Vagina (tissue), 2 donors: ENCODE data around the gene DAG1. TPM values are rescaled to one million over a fixed set of nuclear protein-coding genes. Genes with fewer than 3 reads are reported as not detected.

Source experiments
- DNase-seq, 2 donors: peaks; one replicate each; pipeline ENCODE4 v3.0.0-alpha.2; 2017; ENCODE audit errors: extremely low spot score in 2 of 2
- H3K27ac ChIP-seq: fragments of 200-600 bp; sonication (generic); one replicate; pipeline ENCODE4 v1.5.1; 2019
- H3K27me3 ChIP-seq: fragments of 200-600 bp; sonication (generic); one replicate; pipeline ENCODE4 v1.5.1; 2019
- H3K36me3 ChIP-seq, 2 donors: fragments of 200-600 bp; sonication (generic); one replicate each; pipeline ENCODE4 v1.5.1; 2017 to 2019
- H3K4me1 ChIP-seq: fragments of 200-600 bp; sonication (generic); one replicate; pipeline ENCODE4 v1.5.1; 2019
- H3K4me3 ChIP-seq, 2 donors: fragments of 200-600 bp; sonication (generic); 1 replicate in 1 of 2; 2 replicates in 1 of 2; pipeline ENCODE4 v1.5.1; 2016 to 2019
- H3K9me3 ChIP-seq: fragments of 200-600 bp; sonication (generic); one replicate; pipeline ENCODE4 v1.5.1; 2019
- CTCF ChIP-seq, 3 experiments: fragments of 450-650 bp in 2 of 3; fragments of 200-600 bp in 1 of 3; sonication (generic) in 1 of 3; IDR thresholded peaks; one replicate each; pipeline ENCODE4 v1.5.1; 2017 to 2019; ENCODE audit warnings: antibody characterized with exemption in 3 of 3, mild to moderate bottlenecking in 2 of 3, moderate library complexity in 2 of 3
- POLR2A ChIP-seq, 2 donors: fragments of 450-650 bp; IDR thresholded peaks; one replicate each; pipeline ENCODE4 v1.6.1; 2017; ENCODE audit warnings: antibody characterized with exemption in 2 of 2, mild to moderate bottlenecking in 2 of 2, moderate library complexity in 2 of 2
- POLR2AphosphoS5 ChIP-seq, 2 donors: sonication (generic); formaldehyde crosslinking; IDR thresholded peaks; one replicate each; pipeline ENCODE4 v1.9.0; 2017; ENCODE audit warnings: antibody characterized with exemption in 2 of 2, mild to moderate bottlenecking in 2 of 2, low read depth in 1 of 2; ENCODE audit not compliant: insufficient read depth in 1 of 2
- intact Hi-C: fragments of 100-400 bp; cut with DNase I; formaldehyde crosslinking; loops from one replicate; pipeline ENCODE4 v1.15.1; 2023
- total RNA-seq: library from RNA; depleted of rRNA; stranded (reverse); fragments of >200 nt; gene quantifications from one replicate; pipeline ENCODE4 v1.2.3, GENCODE V29; 2016

DAG1 gene
- total RNA-seq = 46.7 TPM

DNA sequence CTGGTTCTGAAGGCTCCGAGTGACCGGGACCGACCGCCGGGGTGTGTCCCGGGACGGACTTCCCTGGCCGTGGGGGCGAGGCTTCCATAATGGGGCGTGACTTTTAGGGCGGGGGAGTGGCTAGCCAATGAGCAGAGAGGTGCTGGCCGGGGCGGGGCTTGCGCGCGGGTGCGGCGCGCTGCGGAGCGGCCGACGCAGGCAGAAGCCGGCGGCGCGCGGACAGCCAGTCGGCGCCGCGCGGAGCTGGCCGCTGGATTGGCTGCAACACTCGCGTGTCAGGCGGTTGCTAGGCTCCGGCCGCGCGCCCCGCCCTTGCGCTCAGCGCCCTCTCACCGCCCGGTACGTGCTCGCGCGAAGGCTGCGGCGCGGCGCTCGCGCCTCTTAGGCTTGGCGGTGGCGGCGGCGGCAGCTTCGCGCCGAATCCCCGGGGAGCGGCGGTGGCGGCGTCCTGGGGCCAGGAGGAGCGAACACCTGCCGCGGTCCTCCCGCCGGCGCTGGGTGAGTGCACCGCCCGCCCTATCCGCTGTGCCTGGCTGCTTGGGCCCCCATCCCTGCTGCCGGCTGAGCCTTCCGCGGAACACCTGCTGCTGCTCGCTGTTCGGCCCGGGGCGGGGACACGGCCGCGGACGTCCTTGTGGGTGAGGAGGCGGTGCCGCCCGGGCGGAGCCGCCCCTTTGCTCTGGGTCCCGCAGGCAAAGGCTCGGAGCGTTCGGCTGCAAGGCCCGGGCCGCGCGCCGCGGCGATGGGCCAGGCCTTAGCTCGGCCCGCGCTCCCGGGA, at the start of gene DAG1:
Gene DAG1, plus strand, starts transcription at position 332 of the 778 bp plus-strand sequence. CDS start 40,268 bp downstream, outside the sequence.
- Histone ChIP-seq H3K9me3 (no peaks in the 10 kb centered on the region), H3K36me3 (no peaks in the 10 kb centered on the region), H3K27me3 (no peaks in the 10 kb centered on the region), H3K27ac (peak within 1 kb of the TSS; percentile 91), H3K4me3 (peak within 1 kb of the TSS; percentile 72 to 83), H3K4me1 (peaks cover 41% of the 10 kb centered on the region)
- intact Hi-C loops = no loop called here
- DNase-seq = peak in 1 of 2 donors; percentile 98
- TF ChIP-seq CTCF (IDR thresholded peaks at IDR 0.05) (no peak), POLR2AphosphoS5 (IDR thresholded peaks at IDR 0.05; ENCODE audit: insufficient read depth in 1 of 2, low read depth in 1 of 2) (peak in 1 of 2 donors; percentile 83), POLR2A (IDR thresholded peaks at IDR 0.05) (peak in 1 of 2 donors; percentile 49)

DNA sequence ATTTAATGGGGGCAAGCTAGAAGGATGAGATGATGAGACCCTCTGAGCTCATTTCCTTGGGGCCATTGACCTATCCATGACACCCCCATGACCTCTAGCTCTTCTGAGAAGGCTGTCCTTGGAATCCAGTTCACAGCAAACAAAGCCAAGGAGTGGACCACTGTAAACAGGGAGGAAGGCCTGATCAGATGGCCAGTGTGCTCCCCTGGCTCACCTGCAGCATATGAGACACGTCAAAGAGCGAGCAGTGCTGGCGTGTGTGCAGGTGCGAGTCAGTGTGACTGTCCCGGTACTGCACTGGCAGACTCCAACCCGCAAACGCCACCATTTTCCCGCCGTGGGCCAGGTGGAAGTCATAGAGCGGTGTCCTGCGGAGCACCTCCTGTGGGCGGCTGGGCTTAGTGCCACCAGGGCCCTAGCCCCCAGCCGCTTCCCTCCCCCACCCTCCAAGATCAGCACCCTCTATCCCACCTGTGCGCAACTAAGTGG, 48.1 kb upstream of the DAG1 start:
- peaks cover 0 to 17% of the 10 kb centered on the region in 2 donors for H3K36me3 ChIP-seq
- DNase-seq = no peak
- no peak overlapping the region for H3K27ac ChIP-seq
- no peaks in the 10 kb centered on the region for H3K27me3 ChIP-seq
- H3K9me3 ChIP-seq = no peaks in the 10 kb centered on the region
- no peak for TF ChIP-seq CTCF (IDR thresholded peaks at IDR 0.05)
- TF ChIP-seq POLR2A (IDR thresholded peaks at IDR 0.05) = no peak
- TF ChIP-seq POLR2AphosphoS5 (IDR thresholded peaks at IDR 0.05; ENCODE audit: insufficient read depth in 1 of 2, low read depth in 1 of 2) = no peak
- peaks cover 7% of the 10 kb centered on the region for H3K4me1 ChIP-seq
- intact Hi-C loops = no loop called here
- H3K4me3 ChIP-seq = no peak overlapping the region

- DNase-seq = no peak
- Histone ChIP-seq H3K36me3 (peaks cover 0 to 17% of the 10 kb centered on the region in 2 donors), H3K9me3 (no peaks in the 10 kb centered on the region), H3K27ac (no peak within 1 kb of the TSS), H3K4me3 (no peak within 1 kb of the TSS), H3K27me3 (no peaks in the 10 kb centered on the region), H3K4me1 (peaks cover 7% of the 10 kb centered on the region)
- TF ChIP-seq POLR2AphosphoS5 (IDR thresholded peaks at IDR 0.05; ENCODE audit: insufficient read depth in 1 of 2, low read depth in 1 of 2) (no peak), CTCF (IDR thresholded peaks at IDR 0.05) (no peak), POLR2A (IDR thresholded peaks at IDR 0.05) (no peak)
- intact Hi-C loops = no loop called here
Measured at GRCh38 chr3:49422379-49423248, 47.5 kb upstream of the DAG1 start, which contains the start of gene AMT. TSS of gene AMT (minus strand) at chr3:49422473. CDS start at chr3:49422450, 23 bp downstream.

DNA sequence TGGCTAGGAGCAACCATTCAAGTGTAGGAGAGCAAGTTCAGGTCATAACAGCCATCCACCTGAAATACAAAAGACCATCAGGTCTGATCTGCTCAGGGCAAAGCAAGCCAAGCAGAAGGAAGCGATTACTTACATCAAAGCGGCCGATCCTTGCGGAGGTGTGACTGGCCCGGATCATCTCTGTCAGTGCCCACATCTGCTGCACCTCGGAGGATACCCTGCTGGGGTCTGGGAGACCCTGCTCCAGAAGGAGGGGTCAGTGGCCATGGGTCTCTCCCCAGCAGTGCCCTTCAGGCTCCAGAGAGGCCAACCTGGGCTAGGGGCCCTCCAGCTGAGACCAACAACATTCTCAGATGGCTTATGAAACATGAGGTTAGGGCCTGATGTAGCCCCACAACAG, 45.3 kb upstream of the DAG1 start:
- intact Hi-C loops = no loop called here
- TF ChIP-seq POLR2A (IDR thresholded peaks at IDR 0.05) = no peak
- no peak for TF ChIP-seq POLR2AphosphoS5 (IDR thresholded peaks at IDR 0.05; ENCODE audit: insufficient read depth in 1 of 2, low read depth in 1 of 2)
- TF ChIP-seq CTCF (IDR thresholded peaks at IDR 0.05) = no peak
- peaks cover 0 to 17% of the 10 kb centered on the region in 2 donors for H3K36me3 ChIP-seq
- no peaks in the 10 kb centered on the region for H3K27me3 ChIP-seq
- H3K4me1 ChIP-seq = peaks cover 10% of the 10 kb centered on the region
- H3K4me3 ChIP-seq = no peak overlapping the region
- no peaks in the 10 kb centered on the region for H3K9me3 ChIP-seq
- H3K27ac ChIP-seq = no peak overlapping the region
- DNase-seq = no peak
